Left cardiac atrium (tissue), 4 donors: ENCODE measurements around the gene GJC3. TPM values are rescaled to one million over a fixed set of nuclear protein-coding genes. Genes with fewer than 3 reads are reported as not detected.
"Not testable (repeated sequence)": the region's sequence is repeated elsewhere in the genome, so short reads cannot be mapped to it uniquely, and the experiment has no call there.

Source experiments
- ATAC-seq, 2 donors: fragments of 200-7000 bp; cut with Tn5 transposase; one replicate each; pipeline ENCODE4 v1.9.1; 2020; ENCODE audit warnings: mild to moderate bottlenecking in 2 of 2, moderate library complexity in 2 of 2
- DNase-seq: peaks from one replicate; pipeline ENCODE4 v3.0.0-alpha.2; 2020
- intact Hi-C, 2 donors: fragments of 100-400 bp; cut with DNase I; formaldehyde crosslinking; loops; one replicate each; pipeline versions ENCODE4 v1.14.1 to v1.15.1; 2022 to 2023
- total RNA-seq, 2 donors: library from RNA; stranded (reverse); fragmentation: NEBNext Ultra II Directional; extraction: Animal tissue kit (Norgen Biotek cat#: 25700); gene quantifications; one replicate each; pipeline ENCODE4 v1.2.1, GENCODE V29; 2021
- donor health status: DM: no; HTN: yes; CAD: no.
- donor health status: DM: no; HTN: yes; CAD: no; lungs with severe emphysema.
- donor health status: DM: yes; HTN: yes; CAD: no.
- donor health status: Dilated cardiomyopathy.

Gene GJC3
- total RNA-seq, 2 donors from 2014 or later: 0.37 to 0.59 TPM

GRCh38 chr7:99888366-99888765, 41.1 kb downstream of the GJC3 start:
- ATAC-seq, intact Hi-C loops, DNase-seq: not testable (repeated sequence)

- no peak for DNase-seq
- intact Hi-C loops: no loop called here
- ATAC-seq: no peak
Measured at GRCh38 chr7:99881370-99881769, 48.0 kb downstream of the GJC3 start.

- intact Hi-C loops: no loop called here
- ATAC-seq: no peak
Measured at GRCh38 chr7:99876933-99877332, 52.5 kb downstream of the GJC3 start, which contains the start of gene OR2AE1. OR2AE1 (minus strand) TSS chr7:99877033; CDS start chr7:99877033, 0 bp downstream.

GRCh38 chr7:99876491-99876890, 52.9 kb downstream of the GJC3 start:
- intact Hi-C loops: no loop called here

More at GRCh38 chr7:99876933-99877332, 52.5 kb downstream of the GJC3 start, which contains the start of gene OR2AE1:
- no peak for DNase-seq

More at GRCh38 chr7:99876491-99876890, 52.9 kb downstream of the GJC3 start:
- ATAC-seq: no peak
- no peak for DNase-seq

Other genes with a start within 250 kb of the GJC3 start
- under 1 TPM; 0.16 to 0.44 TPM for gene CYP3A5, start 249.6 kb downstream of the GJC3 start, total RNA-seq
- gene CYP3A7, start 194.4 kb downstream of the GJC3 start, total RNA-seq: not detected
- gene CYP3A4, start 145.4 kb downstream of the GJC3 start, total RNA-seq: under 1 TPM; 0.32 to 0.34 TPM
- gene CYP3A43, start 101.6 kb downstream of the GJC3 start, total RNA-seq: under 1 TPM in 1 of 2 donors, not detected in 1; 0.16 TPM
- under 1 TPM in 1 of 2 donors, not detected in 1; 0.24 TPM for gene OR2AE1, start 52.6 kb downstream of the GJC3 start, total RNA-seq
- 10 to 100 TPM in 1 of 2 donors, 1 to 10 TPM in 1; 9.6 to 11.1 TPM for gene TRIM4, start 10.1 kb downstream of the GJC3 start, total RNA-seq
- gene AZGP1, start 46.4 kb upstream of the GJC3 start, total RNA-seq: 10 to 100 TPM; 36.2 to 91.1 TPM
- 10 to 100 TPM; 36.7 to 47.0 TPM for gene ZKSCAN1, start 86.0 kb upstream of the GJC3 start, total RNA-seq
- 1 to 10 TPM; 8.4 to 9.1 TPM for gene ZSCAN21, start 120.2 kb upstream of the GJC3 start, total RNA-seq
- 10 to 100 TPM; 14.6 to 17.3 TPM for gene ZNF3, start 152.1 kb upstream of the GJC3 start, total RNA-seq
- 100 to 1,000 TPM in 1 of 2 donors, 10 to 100 TPM in 1; 90.0 to 109 TPM for gene COPS6, start 159.3 kb upstream of the GJC3 start, total RNA-seq
- gene MCM7, start 171.8 kb upstream of the GJC3 start, total RNA-seq: 10 to 100 TPM; 17.7 to 31.7 TPM
- gene AP4M1, start 172.0 kb upstream of the GJC3 start, total RNA-seq: 10 to 100 TPM; 11.1 to 13.2 TPM
- 10 to 100 TPM; 29.1 to 30.6 TPM for gene TAF6, start 189.7 kb upstream of the GJC3 start, total RNA-seq
- gene CNPY4, start 190.0 kb upstream of the GJC3 start, total RNA-seq: 10 to 100 TPM in 1 of 2 donors, 1 to 10 TPM in 1; 9.0 to 13.3 TPM
- 1 to 10 TPM; 2.7 TPM for gene MBLAC1, start 197.3 kb upstream of the GJC3 start, total RNA-seq
- gene LAMTOR4, start 219.3 kb upstream of the GJC3 start, total RNA-seq: 100 to 1,000 TPM; 104 to 113 TPM
- gene TRAPPC14, start 229.1 kb upstream of the GJC3 start, total RNA-seq: 10 to 100 TPM in 1 of 2 donors, 1 to 10 TPM in 1; 8.3 to 12.2 TPM
- gene GAL3ST4, start 239.0 kb upstream of the GJC3 start, total RNA-seq: 1 to 10 TPM; 2.2 to 3.4 TPM
- under 1 TPM; 0.58 to 0.85 TPM for gene GPC2, start 247.8 kb upstream of the GJC3 start, total RNA-seq
- under 1 TPM in 1 of 2 donors, not detected in 1; 0.68 TPM for gene STAG3, start 248.3 kb upstream of the GJC3 start, total RNA-seq